Tibial nerve (tissue), 4 donors: ENCODE measurements around the gene UVSSA.

Source experiments
- EP300 ChIP-seq, 2 donors: sonication (generic); formaldehyde crosslinking; IDR thresholded peaks; one replicate each; pipeline ENCODE4 v1.6.1; 2017; ENCODE audit warnings: antibody characterized with exemption in 2 of 2, mild to moderate bottlenecking in 1 of 2
- TF ChIP-seq, protein P1 (sequence below), 5 experiments: fragments of 200-600 bp in 3 of 5; fragments of 450-650 bp in 2 of 5; sonication (generic) in 3 of 5; IDR thresholded peaks; one replicate each; pipeline ENCODE4 v1.5.1; 2016 to 2019; ENCODE audit warnings: antibody characterized with exemption in 5 of 5, mild to moderate bottlenecking in 3 of 5, moderate library complexity in 2 of 5

GRCh38 chr4:1340861-1341260 lies 6.1 kb upstream of the UVSSA start:
- TF ChIP-seq, protein P1, sequence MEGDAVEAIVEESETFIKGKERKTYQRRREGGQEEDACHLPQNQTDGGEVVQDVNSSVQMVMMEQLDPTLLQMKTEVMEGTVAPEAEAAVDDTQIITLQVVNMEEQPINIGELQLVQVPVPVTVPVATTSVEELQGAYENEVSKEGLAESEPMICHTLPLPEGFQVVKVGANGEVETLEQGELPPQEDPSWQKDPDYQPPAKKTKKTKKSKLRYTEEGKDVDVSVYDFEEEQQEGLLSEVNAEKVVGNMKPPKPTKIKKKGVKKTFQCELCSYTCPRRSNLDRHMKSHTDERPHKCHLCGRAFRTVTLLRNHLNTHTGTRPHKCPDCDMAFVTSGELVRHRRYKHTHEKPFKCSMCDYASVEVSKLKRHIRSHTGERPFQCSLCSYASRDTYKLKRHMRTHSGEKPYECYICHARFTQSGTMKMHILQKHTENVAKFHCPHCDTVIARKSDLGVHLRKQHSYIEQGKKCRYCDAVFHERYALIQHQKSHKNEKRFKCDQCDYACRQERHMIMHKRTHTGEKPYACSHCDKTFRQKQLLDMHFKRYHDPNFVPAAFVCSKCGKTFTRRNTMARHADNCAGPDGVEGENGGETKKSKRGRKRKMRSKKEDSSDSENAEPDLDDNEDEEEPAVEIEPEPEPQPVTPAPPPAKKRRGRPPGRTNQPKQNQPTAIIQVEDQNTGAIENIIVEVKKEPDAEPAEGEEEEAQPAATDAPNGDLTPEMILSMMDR (IDR thresholded peaks at IDR 0.05), result no peak
- no peak for TF ChIP-seq EP300 (IDR thresholded peaks at IDR 0.05)
